ENCODE measurements around the gene DHRS2.
"Not testable (repeated sequence)": the region's sequence is repeated elsewhere in the genome, so short reads cannot be mapped to it uniquely, and the experiment has no call there.

The DHRS2 gene

GRCh38 chr14:23648764-23649460, 12.7 kb downstream of the DHRS2 start:
- DNase-seq (ENCODE audit: low read depth): no peak

- no peak for DNase-seq (ENCODE audit: low read depth)
These were observed 14.3 kb downstream of the DHRS2 start for GRCh38 chr14:23650506-23650905.

GRCh38 chr14:23653051-23653450, 16.9 kb downstream of the DHRS2 start:
- DNase-seq (ENCODE audit: low read depth): no peak

DNA sequence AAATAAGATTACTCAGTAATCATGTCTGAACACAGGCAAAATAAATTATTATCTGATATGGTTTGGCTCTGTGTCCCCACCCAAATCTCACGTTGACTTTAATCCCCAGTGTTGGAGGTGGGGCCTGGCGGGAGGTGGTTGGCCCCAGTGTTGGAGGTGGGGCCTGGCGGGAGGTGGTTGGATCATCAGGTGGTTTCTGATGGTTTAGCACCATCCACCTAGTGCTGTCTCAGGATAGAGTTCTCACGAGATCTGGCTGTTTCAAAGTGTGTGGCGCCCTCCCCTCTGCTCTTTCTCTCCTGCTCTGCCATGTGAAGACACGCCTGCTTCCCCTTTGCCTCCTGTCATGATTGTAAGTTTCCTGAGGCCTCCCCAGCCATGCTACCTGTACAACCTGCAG, 18.1 kb downstream of the DHRS2 start:
- DNase-seq (ENCODE audit: low read depth): no peak

GRCh38 chr14:23657959-23658470, 21.9 kb downstream of the DHRS2 start:
- no peak for DNase-seq (ENCODE audit: low read depth)

DNA sequence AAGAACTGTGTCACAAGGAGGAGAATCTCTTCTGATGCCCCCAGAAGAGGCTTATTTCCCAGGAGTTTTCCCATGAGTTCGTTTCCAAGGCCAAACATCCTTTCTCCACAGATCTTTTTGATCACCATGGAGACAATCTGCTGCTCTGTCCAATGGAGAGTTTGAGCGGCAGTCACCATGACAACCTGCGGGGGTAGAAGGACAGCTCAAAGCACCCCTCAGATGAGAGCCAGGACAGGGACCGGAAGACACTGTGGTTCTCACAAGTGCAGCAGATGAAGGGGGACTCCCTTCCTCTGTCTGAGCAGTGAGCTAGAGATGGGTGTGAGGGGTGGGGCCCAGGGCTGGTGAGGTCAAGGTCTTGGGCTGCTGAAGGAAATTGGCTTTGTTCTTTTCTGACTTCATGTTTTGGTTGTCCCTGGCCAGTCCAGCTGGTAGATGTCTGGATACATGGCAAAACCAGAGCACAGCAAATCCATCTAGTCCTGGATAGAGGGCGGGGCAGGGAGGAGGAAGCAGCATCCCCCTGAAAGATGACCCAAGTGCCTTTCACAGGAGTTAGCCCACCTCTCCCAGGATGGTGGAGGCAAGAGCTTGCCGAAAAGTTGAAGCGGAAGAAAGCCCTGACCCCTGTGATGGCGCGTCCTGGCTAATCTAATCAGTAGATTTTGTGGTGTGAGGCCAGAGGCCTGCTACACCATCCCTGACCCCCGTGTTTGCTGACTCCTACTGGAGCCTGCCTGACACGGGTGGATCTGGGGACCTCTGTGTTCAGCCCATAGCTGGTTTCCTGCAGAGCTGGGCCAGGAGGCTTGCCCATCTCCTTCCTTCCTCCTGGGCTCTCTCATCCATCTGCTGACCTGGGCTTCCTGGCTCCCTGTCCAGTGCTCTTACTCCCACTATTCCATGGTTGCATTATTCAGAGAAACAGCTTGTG, 24.4 kb downstream of the DHRS2 start:
- DNase-seq (ENCODE audit: low read depth): no peak

DNA sequence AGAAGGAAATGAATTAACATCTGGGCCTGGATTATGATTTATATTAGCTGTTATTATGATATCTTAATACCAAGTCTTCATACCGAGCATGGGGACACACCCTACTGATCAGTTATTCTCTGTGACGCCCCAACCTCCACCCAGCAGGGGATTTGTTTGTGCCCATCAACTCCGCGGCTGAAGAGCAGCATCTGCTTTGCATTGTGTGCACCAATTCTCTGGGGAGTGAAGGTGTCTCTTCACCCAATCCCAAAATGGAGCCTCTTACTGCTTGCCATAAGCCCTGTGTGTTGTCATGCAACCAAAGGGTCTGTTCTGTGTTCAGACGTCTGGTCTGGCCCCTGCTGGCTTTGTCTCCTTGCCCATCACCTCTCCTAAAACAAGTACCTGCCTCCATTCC, 25.4 kb downstream of the DHRS2 start:
- no peak for DNase-seq (ENCODE audit: low read depth)

- no peak for DNase-seq (ENCODE audit: low read depth)
These were observed 27.0 kb downstream of the DHRS2 start for GRCh38 chr14:23663127-23663526.

DNA sequence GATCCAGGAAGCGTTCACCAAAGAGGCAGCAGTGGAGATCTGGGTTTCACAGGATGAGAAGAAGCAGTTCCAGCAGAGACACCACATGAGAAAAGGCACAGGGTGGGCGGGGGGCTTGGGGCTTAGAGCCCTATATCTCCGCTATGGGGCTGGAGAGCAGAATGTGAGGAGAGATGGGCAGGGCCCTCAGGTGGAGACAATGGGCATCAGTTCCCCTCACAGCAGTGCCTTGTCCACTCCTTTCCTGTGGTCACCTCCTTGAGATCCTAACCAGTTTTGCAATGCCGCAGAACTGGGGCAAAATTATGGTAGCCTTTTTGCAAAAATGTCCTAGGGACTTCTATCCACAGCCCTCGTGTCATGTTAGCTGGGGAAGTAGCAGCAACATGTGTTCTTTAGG, 27.5 kb downstream of the DHRS2 start:
- no peak for DNase-seq (ENCODE audit: low read depth)

DNA sequence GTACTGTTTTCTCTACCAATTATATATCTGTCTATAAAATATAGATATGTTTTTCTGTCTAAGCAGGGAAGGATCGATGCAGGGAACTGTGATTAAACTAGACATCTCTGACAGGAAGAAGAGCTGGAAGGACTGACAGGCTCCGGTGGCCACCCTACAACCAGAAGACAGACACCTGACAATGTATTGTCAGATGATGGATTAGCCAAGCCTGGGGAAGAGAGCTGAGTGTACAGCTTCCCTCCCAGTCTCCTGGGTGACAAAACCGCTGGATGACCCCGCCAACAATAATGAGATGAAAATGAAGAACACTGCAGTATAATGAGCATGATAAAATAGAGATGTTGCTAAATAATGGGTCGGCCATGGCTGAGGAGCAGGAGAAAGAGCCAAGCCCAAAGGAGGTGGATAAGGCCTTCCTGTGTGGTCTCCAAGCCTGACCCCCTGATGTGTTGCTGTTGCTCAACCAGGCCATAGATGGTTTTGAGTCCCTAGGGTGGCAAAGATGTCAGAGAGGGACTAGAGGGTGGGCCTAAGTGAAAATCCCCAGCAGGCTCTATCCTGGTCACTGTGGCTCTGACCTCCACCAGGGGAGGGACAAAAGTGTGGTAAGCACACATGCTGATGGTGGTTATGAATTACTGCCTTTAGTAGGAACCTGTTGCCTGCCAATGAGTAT, 28.2 kb downstream of the DHRS2 start:
- DNase-seq (ENCODE audit: low read depth): no peak

GRCh38 chr14:23665302-23666016, 29.3 kb downstream of the DHRS2 start:
- DNase-seq (ENCODE audit: low read depth): no peak

GRCh38 chr14:23667134-23667533, 31.0 kb downstream of the DHRS2 start:
- DNase-seq (ENCODE audit: low read depth): no peak

DNA sequence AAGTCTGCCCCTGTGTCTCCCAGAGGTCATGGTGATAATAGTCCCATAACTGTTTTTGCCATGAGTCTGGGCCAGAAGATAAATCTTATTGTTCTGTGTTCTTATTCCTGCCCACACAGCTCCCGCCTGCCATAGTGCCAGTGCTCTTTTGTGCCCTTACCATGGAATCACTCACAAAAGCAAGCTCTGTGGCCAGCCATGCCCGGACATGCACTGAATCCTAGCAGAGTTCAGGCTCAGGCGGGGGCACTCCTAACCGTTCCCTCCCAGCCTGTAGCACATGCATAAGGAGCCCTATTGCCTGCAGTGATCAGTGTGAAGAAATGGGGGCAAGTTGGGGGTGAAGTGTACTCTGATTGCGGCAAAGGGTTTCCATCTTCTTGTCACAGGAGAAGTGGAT, 33.3 kb downstream of the DHRS2 start:
- no peak for DNase-seq (ENCODE audit: low read depth)

DNA sequence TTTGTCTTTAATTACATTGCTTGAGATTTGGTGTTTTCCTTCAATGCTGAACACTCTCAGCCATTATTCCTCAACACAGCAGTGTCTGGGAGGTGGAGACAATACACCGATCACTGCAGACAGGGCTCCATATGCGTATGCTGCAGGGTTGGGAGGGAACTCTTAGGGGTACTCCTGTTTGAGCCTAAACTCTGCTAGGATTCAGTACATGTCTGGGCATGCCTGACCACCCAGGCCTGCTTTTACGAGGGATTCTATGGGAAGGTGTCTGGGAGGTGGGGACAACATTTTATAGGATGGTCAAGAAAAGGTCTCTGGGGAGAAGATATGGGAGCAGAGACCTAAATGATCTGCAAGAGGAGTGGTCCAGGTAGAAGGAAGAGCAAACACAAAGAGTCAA, 34.3 kb downstream of the DHRS2 start:
- no peak for DNase-seq (ENCODE audit: low read depth)

DNA sequence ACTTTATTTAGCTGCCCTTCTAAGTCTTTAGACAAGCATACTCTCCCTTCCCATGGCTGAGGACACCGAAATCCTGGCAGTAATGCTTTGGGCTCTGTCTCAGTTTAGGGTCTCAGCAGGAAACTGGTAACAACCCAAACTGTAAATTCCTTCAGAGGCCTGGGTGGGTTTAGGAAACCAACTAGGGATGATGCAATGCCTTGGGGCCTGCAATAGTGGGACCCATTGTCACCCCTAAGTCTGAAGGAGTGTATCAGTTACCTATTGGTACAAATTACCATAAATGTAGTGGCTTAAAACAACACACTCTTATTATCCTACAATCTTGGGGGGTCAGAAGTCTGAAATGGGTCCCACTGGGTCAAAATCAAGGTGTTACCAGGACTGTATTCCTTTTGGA, 36.0 kb downstream of the DHRS2 start:
- no peak for DNase-seq (ENCODE audit: low read depth)

DNA sequence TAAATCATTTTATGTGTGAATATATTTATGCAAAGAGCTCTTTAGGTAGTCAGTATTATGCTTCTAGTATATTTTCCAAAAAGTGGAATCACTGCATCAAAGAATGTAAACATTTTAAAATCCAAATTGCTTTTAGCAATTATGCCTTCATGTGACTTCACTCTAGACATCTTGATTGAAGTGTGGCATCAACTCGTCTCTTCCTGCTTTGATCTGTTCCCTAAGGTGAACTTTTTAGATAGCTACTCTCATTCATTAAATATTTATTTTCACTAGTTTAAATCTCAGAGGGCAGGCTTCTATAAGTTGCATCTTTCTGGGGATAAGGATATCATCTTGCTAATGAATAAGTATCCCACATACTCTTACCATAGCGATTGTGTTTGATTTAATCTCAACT, 39.2 kb downstream of the DHRS2 start:
- no peak for DNase-seq (ENCODE audit: low read depth)

- no peak for DNase-seq (ENCODE audit: low read depth)
These were observed 39.7 kb downstream of the DHRS2 start for GRCh38 chr14:23675906-23676305.

- DNase-seq (ENCODE audit: low read depth): no peak
These were observed 45.2 kb downstream of the DHRS2 start for GRCh38 chr14:23681337-23681736.

DNA sequence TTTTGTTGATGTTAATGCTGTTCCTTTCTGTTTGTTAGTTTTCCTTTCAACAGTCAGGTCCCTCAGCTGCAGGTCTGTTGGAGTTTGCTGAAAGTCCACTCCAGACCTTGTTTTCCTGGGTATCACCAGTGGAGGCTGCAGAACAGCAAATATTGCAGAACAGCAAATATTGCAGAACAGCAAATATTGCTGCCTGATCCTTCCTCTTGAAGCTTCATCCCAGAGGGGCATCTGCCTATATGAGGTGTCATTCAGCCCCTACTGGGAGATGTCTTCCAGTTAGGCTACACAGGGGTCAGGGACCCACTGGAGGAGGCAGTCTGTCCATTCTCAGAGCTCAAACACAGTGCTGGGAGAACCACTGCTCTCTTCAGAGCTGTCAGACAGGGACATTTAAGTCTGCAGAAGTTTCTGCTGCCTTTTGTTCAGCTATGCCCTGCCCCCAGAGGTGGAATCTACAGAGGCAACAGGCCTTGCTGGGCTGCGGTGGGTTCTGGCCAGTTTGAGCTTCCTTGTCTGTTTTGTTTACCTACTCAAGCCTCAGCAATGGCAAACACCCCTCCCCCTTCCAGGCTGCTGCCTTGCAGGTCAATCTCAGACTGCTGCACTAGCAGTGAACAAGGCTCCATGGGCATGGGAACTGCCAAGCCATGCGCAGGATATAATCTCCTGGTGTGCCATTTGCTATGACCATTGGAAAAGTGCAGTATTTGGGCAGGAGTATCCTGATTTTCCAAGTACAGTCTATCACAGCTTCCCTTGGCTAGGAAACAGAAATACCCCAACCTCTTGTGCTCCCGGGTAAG, 53.7 kb downstream of the DHRS2 start:
- not testable (repeated sequence) for DNase-seq (ENCODE audit: low read depth)

GRCh38 chr14:23692416-23692815, 56.3 kb downstream of the DHRS2 start:
- no peak for DNase-seq (ENCODE audit: low read depth)

- no peak for DNase-seq (ENCODE audit: low read depth)
These were observed 57.1 kb downstream of the DHRS2 start for GRCh38 chr14:23693252-23693775.

Data from HS-27A (cell line).